MM.1S (cell line): ENCODE measurements around the gene AIP.
"Not testable (repeated sequence)": the region's sequence is repeated elsewhere in the genome, so short reads cannot be mapped to it uniquely, and the experiment has no call there.

ENCODE experiments used
- CTCF ChIP-seq: fragments of 300-600 bp; sonication (generic); IDR thresholded peaks from 2 replicates; pipeline ENCODE4 v1.5.1; 2016; ENCODE audit warnings: antibody characterized with exemption, low read length, mixed read lengths
- EZH2 ChIP-seq: fragments of 300-600 bp; sonication (generic); optimal IDR thresholded peaks from 2 replicates; pipeline ENCODE3; 2017; ENCODE audit warnings: low read depth, mild to moderate bottlenecking, antibody characterized with exemption, low read length, mixed read lengths

GRCh38 chr11:67476692-67477091 lies 6.1 kb upstream of the AIP start:
- TF ChIP-seq CTCF, EZH2: not testable (repeated sequence)
